Esophagus muscularis mucosa (tissue), 4 donors: Measurements from ENCODE around the gene FAT1. TPM values are rescaled to one million over a fixed set of nuclear protein-coding genes. Genes with fewer than 3 reads are reported as not detected.

Experiments
- DNase-seq: peaks from one replicate; pipeline ENCODE4 v3.0.0-alpha.2; 2017; ENCODE audit errors: extremely low spot score
- H3K27ac ChIP-seq, 4 donors: fragments of 200-600 bp; sonication (generic); replicated peaks in 1 of 4; 1 replicate in 3 of 4; 2 replicates in 1 of 4; pipeline ENCODE4 v1.5.1; 2016 to 2019; ENCODE audit warnings: mild to moderate bottlenecking in 1 of 4
- H3K27me3 ChIP-seq, 4 donors: fragments of 200-600 bp; sonication (generic); one replicate each; pipeline versions ENCODE4 v1.5.1 to v1.6.0; 2016 to 2019
- H3K36me3 ChIP-seq, 4 donors: fragments of 200-600 bp; sonication (generic); one replicate each; pipeline ENCODE4 v1.5.1; 2016 to 2019
- H3K4me1 ChIP-seq, 4 donors: fragments of 200-600 bp; sonication (generic); one replicate each; pipeline ENCODE4 v1.5.1; 2016 to 2019
- H3K4me3 ChIP-seq, 4 donors: fragments of 200-600 bp; sonication (generic); 1 replicate in 2 of 4; 2 replicates in 2 of 4; pipeline ENCODE4 v1.5.1; 2016 to 2019; ENCODE audit warnings: mild to moderate bottlenecking in 4 of 4, moderate library complexity in 1 of 4
- H3K9me3 ChIP-seq, 4 donors: fragments of 200-600 bp; sonication (generic); 1 replicate in 3 of 4; 2 replicates in 1 of 4; pipeline ENCODE4 v1.5.1; 2016 to 2019
- EP300 ChIP-seq: sonication (generic); formaldehyde crosslinking; IDR thresholded peaks from one replicate; pipeline ENCODE4 v1.6.1; 2017; ENCODE audit warnings: antibody characterized with exemption
- POLR2A ChIP-seq: fragments of 450-650 bp; IDR thresholded peaks from one replicate; pipeline ENCODE4 v1.6.1; 2017; ENCODE audit warnings: antibody characterized with exemption, moderate library complexity, mild to moderate bottlenecking, low read depth
- POLR2AphosphoS5 ChIP-seq, 2 donors: sonication (generic); formaldehyde crosslinking; IDR thresholded peaks; one replicate each; pipeline ENCODE4 v1.6.1; 2017; ENCODE audit warnings: antibody characterized with exemption in 2 of 2
- WGBS: methylation state at CpG from one replicate; pipeline ENCODE4 v1.1.5; 2018; 5-methylcytosine and 5-hydroxymethylcytosine counted together
- intact Hi-C: fragments of 100-400 bp; cut with DNase I; formaldehyde crosslinking; loops from one replicate; pipeline ENCODE4 v1.15.1; 2023
- total RNA-seq, 4 donors: library from RNA; depleted of rRNA; stranded (reverse); fragments of >200 nt; gene quantifications; one replicate each; pipeline versions ENCODE4 v1.1.0 to v1.2.1, GENCODE V29; 2016
- TF ChIP-seq, protein P1 (sequence below), 3 experiments: fragments of 200-600 bp in 2 of 3; fragments of 450-650 bp in 1 of 3; sonication (generic) in 2 of 3; IDR thresholded peaks; one replicate each; pipeline ENCODE4 v1.5.1; 2017 to 2019; ENCODE audit warnings: antibody characterized with exemption in 3 of 3, mild to moderate bottlenecking in 2 of 3, moderate library complexity in 1 of 3

FAT1 gene
- total RNA-seq, 4 donors from 2014 or later: 145 to 244 (median 200) TPM

DNA sequence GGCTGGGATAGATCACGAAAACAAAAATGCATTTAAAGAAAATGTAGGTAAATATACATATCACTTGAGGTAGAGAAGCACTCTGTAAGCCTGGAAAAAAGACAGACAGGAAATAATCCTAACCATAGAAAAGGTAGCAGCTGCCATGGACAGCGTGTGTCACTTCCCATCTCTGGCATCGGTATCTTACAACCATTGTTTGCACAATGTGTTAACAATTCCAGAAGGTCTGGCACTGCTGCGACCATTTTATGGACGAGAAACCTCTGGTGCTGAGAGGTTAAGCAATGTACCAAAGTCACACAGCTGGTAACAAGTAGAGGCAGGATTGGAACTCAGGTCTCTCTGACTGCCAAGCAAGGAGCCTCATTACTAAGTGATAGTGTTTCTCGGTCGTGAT is 166.6 kb downstream of the FAT1 start:
- peaks cover 5 to 16% (median 12%) of the 10 kb centered on the region in 4 donors for H3K4me1 ChIP-seq
- DNase-seq: no peak
- H3K27me3 ChIP-seq: peaks cover 0 to 44% (median 16%) of the 10 kb centered on the region in 4 donors
- no peaks in the 10 kb centered on the region for H3K9me3 ChIP-seq
- H3K36me3 ChIP-seq: no peaks in the 10 kb centered on the region
- no peak overlapping the region for H3K27ac ChIP-seq
- intact Hi-C loops: no loop called here
- 70% methylated on average over 7 of the region's 7 CpGs for WGBS
- H3K4me3 ChIP-seq: no peak overlapping the region
- TF ChIP-seq POLR2AphosphoS5 (IDR thresholded peaks at IDR 0.05) (no peak), POLR2A (no peak), EP300 (no peak)
- TF ChIP-seq, protein P1, sequence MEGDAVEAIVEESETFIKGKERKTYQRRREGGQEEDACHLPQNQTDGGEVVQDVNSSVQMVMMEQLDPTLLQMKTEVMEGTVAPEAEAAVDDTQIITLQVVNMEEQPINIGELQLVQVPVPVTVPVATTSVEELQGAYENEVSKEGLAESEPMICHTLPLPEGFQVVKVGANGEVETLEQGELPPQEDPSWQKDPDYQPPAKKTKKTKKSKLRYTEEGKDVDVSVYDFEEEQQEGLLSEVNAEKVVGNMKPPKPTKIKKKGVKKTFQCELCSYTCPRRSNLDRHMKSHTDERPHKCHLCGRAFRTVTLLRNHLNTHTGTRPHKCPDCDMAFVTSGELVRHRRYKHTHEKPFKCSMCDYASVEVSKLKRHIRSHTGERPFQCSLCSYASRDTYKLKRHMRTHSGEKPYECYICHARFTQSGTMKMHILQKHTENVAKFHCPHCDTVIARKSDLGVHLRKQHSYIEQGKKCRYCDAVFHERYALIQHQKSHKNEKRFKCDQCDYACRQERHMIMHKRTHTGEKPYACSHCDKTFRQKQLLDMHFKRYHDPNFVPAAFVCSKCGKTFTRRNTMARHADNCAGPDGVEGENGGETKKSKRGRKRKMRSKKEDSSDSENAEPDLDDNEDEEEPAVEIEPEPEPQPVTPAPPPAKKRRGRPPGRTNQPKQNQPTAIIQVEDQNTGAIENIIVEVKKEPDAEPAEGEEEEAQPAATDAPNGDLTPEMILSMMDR (IDR thresholded peaks at IDR 0.05): no peak

DNA sequence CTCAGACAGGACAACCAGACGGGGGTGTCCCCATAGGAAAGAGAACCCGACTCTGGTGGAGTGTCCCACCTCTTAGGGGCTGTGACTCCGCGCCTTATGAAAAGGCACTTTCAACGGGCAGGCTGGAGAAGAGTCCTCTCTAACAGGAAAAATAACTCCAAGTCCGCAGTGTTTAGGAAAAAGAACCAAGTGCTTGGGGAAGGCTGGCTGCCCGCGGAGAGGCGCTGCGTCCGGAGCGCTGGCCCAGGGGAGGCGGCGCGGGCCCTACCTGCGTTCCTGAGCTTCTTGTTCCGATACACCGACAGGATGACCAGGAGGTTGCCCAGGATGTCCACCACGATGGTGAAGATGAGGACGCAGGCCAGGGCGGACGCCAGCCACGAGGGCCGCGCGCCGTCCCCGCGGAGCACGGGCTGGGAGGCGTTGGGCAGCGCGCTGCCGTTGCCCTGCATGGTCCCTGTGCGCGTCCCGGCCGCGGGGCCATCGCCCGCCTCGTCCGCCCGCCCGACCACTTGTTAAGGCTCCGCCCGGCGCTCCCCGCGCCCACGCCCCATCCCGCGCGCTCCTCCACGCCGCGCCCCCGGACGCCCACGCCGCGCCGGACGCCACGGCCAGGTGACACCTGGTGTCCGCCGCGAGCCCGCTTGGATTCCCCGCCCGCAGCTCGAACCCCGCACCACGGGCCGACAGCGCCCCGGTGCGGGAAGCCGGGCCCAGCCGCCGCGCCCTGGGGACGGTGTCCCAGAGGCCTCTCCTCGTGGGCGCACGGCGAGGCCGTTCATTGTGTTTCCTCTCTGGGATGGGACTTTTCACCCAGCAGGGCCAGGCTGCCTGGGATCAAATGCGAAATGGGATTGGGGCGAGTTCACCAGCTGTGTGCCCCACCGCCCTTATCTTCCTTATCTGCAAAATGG is 168.5 kb downstream of the FAT1 start, which contains the start of gene MTNR1A:
MTNR1A (minus strand) TSS at position 654 of the 914 bp plus-strand sequence; CDS start at position 452, 202 bp downstream.
- no peaks in the 10 kb centered on the region for H3K36me3 ChIP-seq
- peaks cover 0 to 56% (median 16%) of the 10 kb centered on the region in 4 donors for H3K27me3 ChIP-seq
- H3K4me1 ChIP-seq: peaks cover 5 to 16% (median 12%) of the 10 kb centered on the region in 4 donors
- intact Hi-C loops: no loop called here
- peak within 1 kb of the TSS; percentile 24 to 42 (median 38) for H3K4me3 ChIP-seq
- no peaks in the 10 kb centered on the region for H3K9me3 ChIP-seq
- WGBS: 14% methylated on average over 18 of the region's 91 CpGs
- no peak within 1 kb of the TSS for H3K27ac ChIP-seq
- TF ChIP-seq POLR2AphosphoS5 (IDR thresholded peaks at IDR 0.05) (no peak), EP300 (no peak)
- TF ChIP-seq, protein P1 (IDR thresholded peaks at IDR 0.05): no peak
- peak; percentile 66 for DNase-seq

DNA sequence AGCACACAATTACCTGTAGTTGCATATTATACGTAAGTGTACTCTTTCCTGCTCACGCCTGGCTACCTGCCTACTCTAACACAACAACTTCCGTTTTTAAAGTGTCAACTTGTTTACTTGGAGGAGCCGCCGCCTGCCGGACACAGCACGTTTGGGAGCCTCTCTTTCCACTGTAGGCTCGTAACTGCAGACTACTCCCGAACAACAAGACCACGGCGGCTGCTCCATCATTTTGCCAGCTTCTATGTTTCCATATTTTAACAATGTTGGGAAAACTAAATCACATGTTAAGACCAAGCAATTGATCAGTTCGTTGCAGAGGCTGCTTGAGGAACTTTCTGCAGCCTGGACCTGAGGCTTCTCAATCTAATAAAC is 169.1 kb downstream of the FAT1 start:
- Histone ChIP-seq H3K4me3 (peak overlapping the region; percentile 24 to 42 (median 38)), H3K27ac (no peak overlapping the region), H3K4me1 (peaks cover 5 to 16% (median 12%) of the 10 kb centered on the region in 4 donors), H3K9me3 (no peaks in the 10 kb centered on the region), H3K36me3 (no peaks in the 10 kb centered on the region), H3K27me3 (peaks cover 0 to 56% (median 16%) of the 10 kb centered on the region in 4 donors)
- intact Hi-C loops: no loop called here
- DNase-seq: no peak
- WGBS: 5% methylated on average over 12 of the region's 12 CpGs
- TF ChIP-seq POLR2AphosphoS5 (IDR thresholded peaks at IDR 0.05): no peak
- TF ChIP-seq, protein P1 (IDR thresholded peaks at IDR 0.05): no peak
- TF ChIP-seq EP300: no peak
- TF ChIP-seq POLR2A: no peak

DNA sequence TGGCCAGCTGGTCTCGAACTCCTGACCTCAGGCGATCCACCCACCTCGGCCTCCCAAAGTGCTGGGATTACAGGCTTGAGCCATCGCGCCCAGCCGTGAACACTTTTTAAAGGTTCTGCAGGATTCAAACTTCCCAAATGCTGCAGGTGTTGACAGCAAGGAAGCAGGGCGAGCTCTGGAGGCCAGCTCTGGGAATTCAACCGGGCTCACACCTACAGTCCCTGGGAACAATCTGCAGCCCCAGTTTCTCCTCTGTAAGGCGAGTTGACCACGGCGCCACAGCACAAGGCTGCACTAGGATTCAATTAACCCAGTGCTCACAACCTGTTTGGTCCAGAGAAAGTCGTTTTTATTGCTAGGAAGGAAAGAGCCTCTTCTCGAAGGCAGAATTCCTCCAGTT is 169.9 kb downstream of the FAT1 start:
- Histone ChIP-seq H3K27ac (no peak overlapping the region), H3K9me3 (no peaks in the 10 kb centered on the region), H3K36me3 (no peaks in the 10 kb centered on the region), H3K4me1 (peaks cover 5 to 16% (median 12%) of the 10 kb centered on the region in 4 donors), H3K27me3 (peaks cover 0 to 56% (median 16%) of the 10 kb centered on the region in 4 donors), H3K4me3 (no peak overlapping the region)
- intact Hi-C loops: no loop called here
- TF ChIP-seq, protein P1 (IDR thresholded peaks at IDR 0.05): no peak
- TF ChIP-seq EP300 (no peak), POLR2AphosphoS5 (IDR thresholded peaks at IDR 0.05) (no peak)
- DNase-seq: peak; percentile 90
- WGBS: 63% methylated on average over 7 of the region's 13 CpGs
